Activated naive CD8-positive, alpha-beta T cell treated with anti-CD3 and anti-CD28 coated beads, Interleukin-2, amount 50 U/mL, for 24 hours (primary cell): ENCODE measurements around the gene CNGA4.

Source experiments
- ATAC-seq: fragments of 150-1000 bp; cut with Tn5 transposase; one replicate; pipeline ENCODE4 v1.10.0; 2021
- DNase-seq: peaks from one replicate; pipeline ENCODE4 v3.0.0; 2021
- H3K27ac Mint-ChIP-seq: one replicate; pipeline ENCODE4 v1.8.0; 2021; ENCODE audit warnings: mild to moderate bottlenecking, mixed read lengths
- H3K27me3 Mint-ChIP-seq: one replicate; pipeline ENCODE4 v1.8.0; 2021; ENCODE audit warnings: mixed read lengths
- H3K36me3 Mint-ChIP-seq: one replicate; pipeline ENCODE4 v1.8.0; 2021; ENCODE audit warnings: low read depth, mixed read lengths
- H3K4me1 Mint-ChIP-seq: one replicate; pipeline ENCODE4 v1.8.0; 2021; ENCODE audit warnings: mixed read lengths
- H3K4me3 Mint-ChIP-seq: one replicate; pipeline ENCODE4 v1.8.0; 2021; ENCODE audit warnings: mild to moderate bottlenecking, moderate library complexity, mixed read lengths
- H3K9me3 Mint-ChIP-seq: one replicate; pipeline ENCODE4 v1.8.0; 2021; ENCODE audit warnings: mixed read lengths

The CNGA4 gene

GRCh38 chr11:6238902-6239301 lies at the start of gene CNGA4:
TSS of gene CNGA4 (plus strand) at chr11:6239089. CDS start at chr11:6239207, 118 bp downstream.
- H3K4me3 Mint-ChIP-seq: no peak within 1 kb of the TSS
- H3K36me3 Mint-ChIP-seq: no peaks in the 10 kb centered on the region
- H3K27me3 Mint-ChIP-seq: peaks cover 4% of the 10 kb centered on the region
- no peaks in the 10 kb centered on the region for H3K9me3 Mint-ChIP-seq
- no peak for DNase-seq
- no peak for ATAC-seq
- peaks cover 10% of the 10 kb centered on the region for H3K4me1 Mint-ChIP-seq
- H3K27ac Mint-ChIP-seq: no peak within 1 kb of the TSS

GRCh38 chr11:6191742-6192141 lies 47.1 kb upstream of the CNGA4 start:
- H3K4me3 Mint-ChIP-seq: no peak overlapping the region
- H3K27ac Mint-ChIP-seq: no peak overlapping the region
- no peaks in the 10 kb centered on the region for H3K36me3 Mint-ChIP-seq
- H3K4me1 Mint-ChIP-seq: peaks cover 20% of the 10 kb centered on the region
- no peak for DNase-seq
- H3K27me3 Mint-ChIP-seq: no peaks in the 10 kb centered on the region
- no peak for ATAC-seq
- no peaks in the 10 kb centered on the region for H3K9me3 Mint-ChIP-seq

GRCh38 chr11:6194065-6194581 lies 44.8 kb upstream of the CNGA4 start:
- Mint-ChIP-seq H3K9me3 (no peaks in the 10 kb centered on the region), H3K36me3 (no peaks in the 10 kb centered on the region), H3K27ac (peak overlapping the region; percentile 23), H3K27me3 (no peaks in the 10 kb centered on the region), H3K4me1 (peaks cover 31% of the 10 kb centered on the region), H3K4me3 (no peak overlapping the region)
- ATAC-seq: peak; percentile 54
- DNase-seq: no peak

- DNase-seq: no peak
- Mint-ChIP-seq H3K27me3 (no peaks in the 10 kb centered on the region), H3K9me3 (no peaks in the 10 kb centered on the region), H3K4me3 (peak overlapping the region; percentile 7), H3K27ac (no peak overlapping the region), H3K4me1 (peaks cover 39% of the 10 kb centered on the region), H3K36me3 (no peaks in the 10 kb centered on the region)
- peak; percentile 83 for ATAC-seq
These were observed 42.5 kb upstream of the CNGA4 start for GRCh38 chr11:6196396-6196795.

- H3K9me3 Mint-ChIP-seq: no peaks in the 10 kb centered on the region
- H3K27me3 Mint-ChIP-seq: no peaks in the 10 kb centered on the region
- H3K4me3 Mint-ChIP-seq: no peak overlapping the region
- peaks cover 47% of the 10 kb centered on the region for H3K4me1 Mint-ChIP-seq
- H3K36me3 Mint-ChIP-seq: no peaks in the 10 kb centered on the region
- peak overlapping the region; percentile 9 for H3K27ac Mint-ChIP-seq
- ATAC-seq (no peak), DNase-seq (no peak)
These were observed 41.3 kb upstream of the CNGA4 start for GRCh38 chr11:6197466-6198200.

- Mint-ChIP-seq H3K4me3 (no peak within 1 kb of the TSS), H3K27ac (no peak within 1 kb of the TSS), H3K9me3 (no peaks in the 10 kb centered on the region), H3K4me1 (peaks cover 57% of the 10 kb centered on the region), H3K27me3 (no peaks in the 10 kb centered on the region), H3K36me3 (peaks cover 3% of the 10 kb centered on the region)
- no peak for ATAC-seq
- DNase-seq: no peak
These were observed 39.6 kb upstream of the CNGA4 start, which contains the start of gene OR52W1 for GRCh38 chr11:6199174-6199810. TSS of gene OR52W1 (plus strand) at chr11:6199224. CDS start at chr11:6199224, 0 bp downstream.

GRCh38 chr11:6200975-6201374 lies 37.9 kb upstream of the CNGA4 start:
- no peaks in the 10 kb centered on the region for H3K9me3 Mint-ChIP-seq
- H3K27me3 Mint-ChIP-seq: no peaks in the 10 kb centered on the region
- DNase-seq (no peak), ATAC-seq (no peak)
- H3K36me3 Mint-ChIP-seq: peaks cover 3% of the 10 kb centered on the region
- no peak overlapping the region for H3K4me3 Mint-ChIP-seq
- peaks cover 53% of the 10 kb centered on the region for H3K4me1 Mint-ChIP-seq
- H3K27ac Mint-ChIP-seq: peak overlapping the region; percentile 10

- H3K27me3 Mint-ChIP-seq: no peaks in the 10 kb centered on the region
- peaks cover 48% of the 10 kb centered on the region for H3K4me1 Mint-ChIP-seq
- H3K9me3 Mint-ChIP-seq: no peaks in the 10 kb centered on the region
- ATAC-seq: peak; percentile 34
- no peak for DNase-seq
- H3K36me3 Mint-ChIP-seq: peaks cover 3% of the 10 kb centered on the region
- no peak overlapping the region for H3K4me3 Mint-ChIP-seq
- peak overlapping the region; percentile 10 for H3K27ac Mint-ChIP-seq
These were observed 37.4 kb upstream of the CNGA4 start for GRCh38 chr11:6201481-6201880.

- DNase-seq (no peak), ATAC-seq (no peak)
- H3K4me1 Mint-ChIP-seq: peaks cover 42% of the 10 kb centered on the region
- peaks cover 3% of the 10 kb centered on the region for H3K36me3 Mint-ChIP-seq
- H3K4me3 Mint-ChIP-seq: no peak overlapping the region
- H3K9me3 Mint-ChIP-seq: no peaks in the 10 kb centered on the region
- H3K27ac Mint-ChIP-seq: no peak overlapping the region
- no peaks in the 10 kb centered on the region for H3K27me3 Mint-ChIP-seq
These were observed 36.8 kb upstream of the CNGA4 start for GRCh38 chr11:6202041-6202440.

GRCh38 chr11:6203327-6203726 lies 35.6 kb upstream of the CNGA4 start:
- no peak for DNase-seq
- no peak overlapping the region for H3K4me3 Mint-ChIP-seq
- H3K36me3 Mint-ChIP-seq: peaks cover 3% of the 10 kb centered on the region
- H3K27me3 Mint-ChIP-seq: no peaks in the 10 kb centered on the region
- H3K9me3 Mint-ChIP-seq: no peaks in the 10 kb centered on the region
- peaks cover 35% of the 10 kb centered on the region for H3K4me1 Mint-ChIP-seq
- peak; percentile 72 for ATAC-seq
- H3K27ac Mint-ChIP-seq: peak overlapping the region; percentile 4

GRCh38 chr11:6204706-6205105 lies 34.2 kb upstream of the CNGA4 start:
- Mint-ChIP-seq H3K4me1 (peaks cover 35% of the 10 kb centered on the region), H3K27ac (no peak overlapping the region), H3K36me3 (peaks cover 9% of the 10 kb centered on the region), H3K4me3 (no peak overlapping the region), H3K27me3 (no peaks in the 10 kb centered on the region), H3K9me3 (no peaks in the 10 kb centered on the region)
- no peak for DNase-seq
- ATAC-seq: no peak

- ATAC-seq: no peak
- no peak for DNase-seq
- H3K4me1 Mint-ChIP-seq: peaks cover 35% of the 10 kb centered on the region
- no peaks in the 10 kb centered on the region for H3K27me3 Mint-ChIP-seq
- no peaks in the 10 kb centered on the region for H3K9me3 Mint-ChIP-seq
- H3K36me3 Mint-ChIP-seq: peaks cover 9% of the 10 kb centered on the region
- H3K4me3 Mint-ChIP-seq: no peak within 1 kb of the TSS
- no peak within 1 kb of the TSS for H3K27ac Mint-ChIP-seq
These were observed 33.5 kb upstream of the CNGA4 start, which contains the start of gene C11orf42 for GRCh38 chr11:6205366-6205765. TSS of gene C11orf42 (plus strand) at chr11:6205557. CDS start at chr11:6205616, 59 bp downstream.

- Mint-ChIP-seq H3K9me3 (no peaks in the 10 kb centered on the region), H3K27ac (no peak overlapping the region), H3K4me3 (no peak overlapping the region), H3K4me1 (peaks cover 24% of the 10 kb centered on the region), H3K36me3 (peaks cover 9% of the 10 kb centered on the region), H3K27me3 (no peaks in the 10 kb centered on the region)
- DNase-seq (no peak), ATAC-seq (no peak)
These were observed 32.3 kb upstream of the CNGA4 start for GRCh38 chr11:6206456-6207180.

- DNase-seq (no peak), ATAC-seq (no peak)
- Mint-ChIP-seq H3K9me3 (no peaks in the 10 kb centered on the region), H3K27ac (no peak overlapping the region), H3K36me3 (peaks cover 6% of the 10 kb centered on the region), H3K4me3 (no peak overlapping the region), H3K27me3 (no peaks in the 10 kb centered on the region), H3K4me1 (no peaks in the 10 kb centered on the region)
These were observed 29.1 kb upstream of the CNGA4 start for GRCh38 chr11:6209801-6210200.
